ENCODE measurements around the gene ATP5MC2. TPM values are rescaled to one million over a fixed set of nuclear protein-coding genes. Genes with fewer than 3 reads are reported as not detected.

Gene ATP5MC2
- total RNA-seq, 1 experiment from 2014 or later = 304 TPM

DNA sequence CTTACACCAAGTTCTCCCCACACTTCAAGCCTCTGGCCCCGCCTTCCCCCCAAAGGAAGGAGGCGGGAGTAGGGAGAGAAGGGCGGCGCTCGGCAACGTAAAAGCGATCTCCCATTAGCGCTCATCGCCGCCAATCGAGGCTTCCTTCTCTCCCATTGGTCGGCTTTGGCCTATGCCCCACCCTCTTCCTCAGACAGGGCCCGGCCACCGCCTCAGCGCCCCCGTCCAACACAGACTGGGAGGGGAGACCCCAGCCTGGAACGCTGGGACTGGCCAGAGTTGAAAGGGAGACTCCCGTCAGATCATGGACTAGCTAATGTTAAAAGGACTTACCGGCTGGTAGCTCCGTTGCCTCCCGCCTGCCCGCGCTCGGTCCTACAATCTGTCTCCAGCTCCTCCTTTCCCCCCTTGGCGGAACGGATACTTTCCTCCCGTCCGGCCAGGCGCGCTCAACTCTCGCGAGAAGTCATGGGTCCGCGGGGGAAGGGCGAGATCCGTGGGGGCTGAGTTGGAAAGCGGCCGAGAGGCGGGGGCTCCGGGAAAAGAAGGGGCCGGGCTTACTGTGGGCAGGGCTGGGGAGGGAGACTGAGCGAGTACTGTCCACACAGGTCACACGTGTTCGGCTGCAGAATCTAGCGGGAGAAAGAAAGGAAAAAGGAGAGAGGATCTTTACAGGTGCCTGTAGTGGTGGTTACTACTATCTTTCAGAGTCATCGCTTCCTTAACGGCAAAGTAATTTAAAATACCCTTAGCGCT lies 49.8 kb downstream of the ATP5MC2 start, which contains the start of gene ATF7 (continued):
- TF ChIP-seq CBX3 (IDR thresholded peaks at IDR 0.05; ENCODE audit: low read depth) = 0 out of 2 replicates have a peak, but pooled peaks have one; percentile 52
- no peak for TF ChIP-seq RAD21 (IDR thresholded peaks at IDR 0.05; ENCODE audit: low read depth)
- TF ChIP-seq, protein P1, sequence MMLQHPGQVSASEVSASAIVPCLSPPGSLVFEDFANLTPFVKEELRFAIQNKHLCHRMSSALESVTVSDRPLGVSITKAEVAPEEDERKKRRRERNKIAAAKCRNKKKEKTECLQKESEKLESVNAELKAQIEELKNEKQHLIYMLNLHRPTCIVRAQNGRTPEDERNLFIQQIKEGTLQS (IDR thresholded peaks at IDR 0.05) = no peak
- TF ChIP-seq TCF7L2 (IDR thresholded peaks at IDR 0.05; ENCODE audit: borderline replicate concordance, extremely low read depth, insufficient read depth, insufficient read length) = peak; percentile 52

DNA sequence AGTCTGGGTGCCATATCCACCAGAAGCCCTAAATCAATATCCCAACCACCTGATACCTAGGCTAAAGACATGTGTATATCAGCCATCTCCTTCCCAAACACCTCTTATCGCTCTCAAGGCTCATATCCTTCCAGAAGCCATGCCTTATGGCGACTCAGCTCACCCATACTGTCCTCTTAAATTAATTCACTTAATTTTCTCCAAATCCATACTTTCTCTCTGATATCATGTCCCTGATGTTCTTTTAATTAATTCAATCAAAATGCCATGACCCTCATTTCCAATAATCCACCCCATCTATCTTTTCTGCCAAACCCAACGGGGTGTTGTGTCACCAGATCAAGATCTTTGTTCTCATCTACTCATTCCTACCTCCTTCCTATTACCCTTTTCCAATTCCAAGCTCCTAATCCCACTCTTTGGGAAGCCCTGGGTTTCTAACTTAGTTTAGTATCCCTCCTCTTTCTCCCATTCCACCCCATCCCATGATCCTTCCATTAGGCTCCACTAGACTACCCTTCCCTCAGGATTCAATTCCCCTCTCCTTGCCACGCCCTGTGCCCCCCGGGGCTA lies 50.4 kb downstream of the ATP5MC2 start:
- DNase-seq (ENCODE audit: low read depth, low spot score) (no peak), ATAC-seq (no peak)
- H3K27ac ChIP-seq (ENCODE audit: low read depth, low read length) = peak overlapping the region; percentile 66
- peak overlapping the region; percentile 74 for H3K9ac ChIP-seq (ENCODE audit: low read length)
- peaks cover 8 to 21% of the 10 kb centered on the region in 2 experiments for H3K4me1 ChIP-seq (ENCODE audit: control insufficient read depth in 1 of 2, insufficient read depth in 2 of 2, low read length in 2 of 2)
- BruUV-seq (replicated peaks) = TSS peak; percentile 63
- CTCF ChIA-PET = interaction anchor here (1.3 to 2.0 kb wide), 2 partner anchors 12 to 50 kb away, joined by 3 to 4 read pairs; partner anchors contain the start of gene ATP5MC2
- RAD21 ChIA-PET (ENCODE audit: low non-redundant PET in 1 of 2, low total read pairs in 2 of 2, uncharacterized antibody in 2 of 2, unreplicated experiment in 2 of 2) = no interaction called here
- peaks cover 4% of the 10 kb centered on the region; the same call in 1 of the 2 replicates for H4K20me1 ChIP-seq (ENCODE audit: insufficient read depth)
- peaks cover 46% of the 10 kb centered on the region for H3K79me2 ChIP-seq (ENCODE audit: insufficient read depth, low read length)
- POLR2A ChIA-PET = interaction anchor here (1.1 to 1.8 kb wide), 3 partner anchors 12 to 50 kb away, joined by 3 to 7 read pairs (median 3); partner anchors contain the start of gene ATP5MC2
- no peaks in the 10 kb centered on the region for H3K36me3 ChIP-seq (ENCODE audit: control insufficient read depth in 1 of 2, insufficient read depth in 2 of 2, low read length in 2 of 2)
- H3K4me3 ChIP-seq (replicated peaks in 1 of 2; ENCODE audit: low read depth in 1 of 2, low read length in 2 of 2) = peak overlapping the region; percentile 77 to 90
- H3K9me2 ChIP-seq (ENCODE audit: insufficient read depth) = no peaks in the 10 kb centered on the region
- no peak overlapping the region for H2AFZ ChIP-seq (ENCODE audit: low read depth, low read length, poor library complexity, severe bottlenecking)
- no peaks in the 10 kb centered on the region for H3K9me3 ChIP-seq (ENCODE audit: control insufficient read depth in 1 of 2, insufficient read depth in 1 of 2, low read depth in 1 of 2, low read length in 2 of 2)
- intact Hi-C loops (cut with micrococcal nuclease) = loop anchor here (5.0 kb wide), 1 partner anchor 52 kb away; the partner anchor contains the start of gene ATP5MC2
- peak; percentile 53 for TF ChIP-seq POLR2A (IDR thresholded peaks at IDR 0.05; ENCODE audit: borderline replicate concordance, extremely low read depth, insufficient read depth, insufficient read length)
- no peak for TF ChIP-seq EZH2phosphoT487 (IDR thresholded peaks at IDR 0.05; ENCODE audit: borderline replicate concordance)
- H3K4me2 ChIP-seq (ENCODE audit: low read length) = peak overlapping the region; percentile 94
- no peaks in the 10 kb centered on the region for H3K27me3 ChIP-seq (ENCODE audit: insufficient read depth, low read length)

All from HCT116 (cell line).